Tibial nerve (tissue), 4 donors: ENCODE measurements around the gene EGFR. TPM values are rescaled to one million over a fixed set of nuclear protein-coding genes. Genes with fewer than 3 reads are reported as not detected.

Experiments used
- DNase-seq, 2 donors: peaks; one replicate each; pipeline ENCODE4 v3.0.0-alpha.2; 2019; ENCODE audit warnings: low spot score in 2 of 2
- H3K27ac ChIP-seq, 4 donors: fragments of 200-600 bp; sonication (generic) in 3 of 4; one replicate each; pipeline ENCODE4 v1.5.1; 2017 to 2019; ENCODE audit warnings: mild to moderate bottlenecking in 1 of 4
- H3K27me3 ChIP-seq, 2 donors: fragments of 200-600 bp; sonication (generic) in 1 of 2; one replicate each; pipeline versions ENCODE4 v1.5.1 to v1.6.0; 2017 to 2019
- H3K36me3 ChIP-seq, 3 donors: fragments of 200-600 bp; sonication (generic); one replicate each; pipeline ENCODE4 v1.5.1; 2018 to 2019
- H3K4me1 ChIP-seq, 4 donors: fragments of 200-600 bp; sonication (generic) in 3 of 4; one replicate each; pipeline ENCODE4 v1.5.1; 2017 to 2019
- H3K4me3 ChIP-seq, 4 donors: fragments of 200-600 bp; sonication (generic) in 3 of 4; one replicate each; pipeline ENCODE4 v1.5.1; 2017 to 2019; ENCODE audit warnings: mild to moderate bottlenecking in 1 of 4, moderate library complexity in 1 of 4
- H3K9me3 ChIP-seq, 4 donors: fragments of 200-600 bp; sonication (generic) in 3 of 4; one replicate each; pipeline ENCODE4 v1.5.1; 2017 to 2019
- CTCF ChIP-seq, 5 experiments: fragments of 200-600 bp in 3 of 5; fragments of 450-650 bp in 2 of 5; sonication (generic) in 3 of 5; IDR thresholded peaks; one replicate each; pipeline ENCODE4 v1.5.1; 2016 to 2019; ENCODE audit warnings: antibody characterized with exemption in 5 of 5, mild to moderate bottlenecking in 3 of 5, moderate library complexity in 2 of 5
- EP300 ChIP-seq, 2 donors: sonication (generic); formaldehyde crosslinking; IDR thresholded peaks; one replicate each; pipeline ENCODE4 v1.6.1; 2017; ENCODE audit warnings: antibody characterized with exemption in 2 of 2, mild to moderate bottlenecking in 1 of 2
- POLR2A ChIP-seq, 2 donors: fragments of 450-650 bp; IDR thresholded peaks; one replicate each; pipeline ENCODE4 v1.6.1; 2017; ENCODE audit warnings: antibody characterized with exemption in 2 of 2, mild to moderate bottlenecking in 2 of 2, moderate library complexity in 2 of 2
- WGBS, 2 donors: methylation state at CpG; one replicate each; pipeline ENCODE4 v1.1.5; 2018; 5-methylcytosine and 5-hydroxymethylcytosine counted together
- total RNA-seq, 4 donors: library from RNA; depleted of rRNA; stranded (reverse); fragments of >200 nt; gene quantifications; one replicate each; pipeline ENCODE4 v1.1.0, GENCODE V29; 2016

Gene EGFR
- total RNA-seq, 4 donors from 2014 or later = 72.3 to 136 (median 127) TPM

GRCh38 chr7:55177589-55178261 is 158.9 kb downstream of the EGFR start:
- H3K4me3 ChIP-seq = no peak overlapping the region
- no peaks in the 10 kb centered on the region for H3K9me3 ChIP-seq
- DNase-seq = peak; percentile 79 to 89
- no peaks in the 10 kb centered on the region for H3K27me3 ChIP-seq
- H3K4me1 ChIP-seq = peaks cover 0 to 54% (median 13%) of the 10 kb centered on the region in 4 donors
- TF ChIP-seq EP300 (IDR thresholded peaks at IDR 0.05) (peak; percentile 27 to 79), CTCF (IDR thresholded peaks at IDR 0.05) (no peak), POLR2A (IDR thresholded peaks at IDR 0.05) (no peak)
- peak overlapping the region; percentile 13 to 89 (median 62) for H3K27ac ChIP-seq
- H3K36me3 ChIP-seq = peaks cover 0 to 34% (median 0%) of the 10 kb centered on the region in 3 donors
- WGBS, 2 donors = 21 to 32% methylated on average over 10 to 17 of the region's 18 CpGs

GRCh38 chr7:55178292-55178862 is 159.6 kb downstream of the EGFR start:
- peaks cover 0 to 30% (median 0%) of the 10 kb centered on the region in 3 donors for H3K36me3 ChIP-seq

DNA sequence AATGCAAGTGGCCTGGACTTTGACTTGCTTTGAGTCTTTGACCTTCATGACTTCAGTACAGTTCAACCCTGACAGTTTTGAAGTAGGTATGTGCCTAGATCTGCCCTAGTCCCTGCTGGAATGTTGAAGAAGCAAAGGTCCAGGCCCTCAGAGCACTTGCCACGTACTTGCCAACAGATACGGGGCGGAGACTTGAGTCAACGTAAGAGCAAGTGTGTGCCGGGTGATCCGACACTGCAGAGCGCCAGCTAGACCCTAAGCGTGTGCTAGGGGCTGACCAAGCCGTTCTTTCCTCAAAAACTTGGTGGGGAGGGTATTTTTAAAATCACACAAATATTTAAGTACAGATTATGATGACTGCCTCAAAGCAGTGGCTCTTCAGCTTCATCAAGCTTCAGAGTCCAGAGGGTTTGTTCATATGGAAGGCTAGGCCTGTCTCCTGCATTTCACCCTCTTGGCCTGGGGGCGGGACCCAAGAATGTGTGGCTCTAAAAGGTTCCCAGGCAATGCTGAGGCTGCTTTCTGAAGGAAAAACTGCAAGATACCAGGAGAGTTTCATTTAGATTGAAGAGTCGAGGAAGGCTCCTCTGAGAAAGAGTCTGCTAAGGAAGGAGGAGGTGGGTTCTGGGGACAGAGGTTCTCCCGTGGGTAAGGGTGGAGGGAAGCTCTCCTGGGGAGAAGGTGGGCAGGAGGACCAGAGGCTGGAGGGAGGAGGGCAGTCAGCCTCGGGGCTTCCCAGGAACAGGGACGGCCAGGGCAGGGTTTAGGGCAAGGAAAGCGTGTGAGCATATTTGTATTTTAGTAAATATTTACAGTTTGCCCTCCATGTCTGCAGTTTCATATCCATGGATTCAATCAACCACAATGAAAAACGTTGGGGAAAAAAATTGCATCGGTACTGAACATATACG is 160.3 kb downstream of the EGFR start:
- H3K27me3 ChIP-seq = no peaks in the 10 kb centered on the region
- 63 to 67% methylated on average over 18 of the region's 18 CpGs for WGBS, 2 donors
- peak in 1 of 2 donors; percentile 29 for TF ChIP-seq EP300 (IDR thresholded peaks at IDR 0.05)
- no peak for TF ChIP-seq POLR2A (IDR thresholded peaks at IDR 0.05)
- H3K27ac ChIP-seq = peak overlapping the region; percentile 34 to 89 (median 58)
- H3K4me1 ChIP-seq = peaks cover 0 to 42% (median 13%) of the 10 kb centered on the region in 4 donors
- DNase-seq = no peak
- H3K4me3 ChIP-seq = no peak overlapping the region
- H3K36me3 ChIP-seq = peaks cover 0 to 34% (median 0%) of the 10 kb centered on the region in 3 donors
- no peaks in the 10 kb centered on the region for H3K9me3 ChIP-seq

More at GRCh38 chr7:55178292-55178862, 159.6 kb downstream of the EGFR start:
- TF ChIP-seq POLR2A (IDR thresholded peaks at IDR 0.05) (no peak), CTCF (IDR thresholded peaks at IDR 0.05) (no peak), EP300 (IDR thresholded peaks at IDR 0.05) (no peak)
- Histone ChIP-seq H3K27ac (peak overlapping the region; percentile 13 to 89 (median 62)), H3K27me3 (no peaks in the 10 kb centered on the region), H3K4me3 (no peak overlapping the region), H3K9me3 (no peaks in the 10 kb centered on the region), H3K4me1 (peaks cover 0 to 49% (median 13%) of the 10 kb centered on the region in 4 donors)
- 59 to 60% methylated on average over 8 of the region's 8 CpGs for WGBS, 2 donors
- DNase-seq = no peak

DNA sequence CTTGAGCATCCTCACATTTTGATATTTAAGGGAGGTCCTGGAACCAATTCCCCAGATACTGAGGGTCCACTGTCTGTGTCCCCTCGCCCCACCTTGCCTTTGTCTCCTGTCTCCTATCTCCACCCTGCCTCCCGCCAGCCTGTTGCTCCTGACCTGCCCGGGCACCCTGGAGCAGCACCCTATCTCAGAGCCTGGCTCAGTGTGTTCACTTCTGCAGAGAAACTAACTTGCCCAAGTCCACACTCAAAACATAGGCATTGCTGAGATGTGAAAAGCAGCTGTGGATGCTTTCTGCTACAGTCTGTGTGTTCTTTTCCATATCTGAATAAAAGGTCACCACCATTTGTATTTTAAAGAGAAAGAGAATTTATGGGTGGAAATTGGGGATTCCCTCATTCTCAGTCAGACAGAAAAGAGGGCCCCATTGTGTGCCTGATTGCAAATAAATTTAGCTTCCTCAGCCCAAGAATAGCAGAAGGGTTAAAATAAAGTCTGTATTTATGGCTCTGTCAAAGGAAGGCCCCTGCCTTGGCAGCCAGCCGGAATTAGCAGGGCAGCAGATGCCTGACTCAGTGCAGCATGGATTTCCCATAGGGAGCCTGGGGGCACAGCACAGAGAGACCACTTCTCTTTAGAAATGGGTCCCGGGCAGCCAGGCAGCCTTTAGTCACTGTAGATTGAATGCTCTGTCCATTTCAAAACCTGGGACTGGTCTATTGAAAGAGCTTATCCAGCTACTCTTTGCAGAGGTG is 161.3 kb downstream of the EGFR start:
- TF ChIP-seq POLR2A (IDR thresholded peaks at IDR 0.05) (no peak), CTCF (IDR thresholded peaks at IDR 0.05) (no peak), EP300 (IDR thresholded peaks at IDR 0.05) (no peak)
- no peak for DNase-seq
- no peak overlapping the region for H3K4me3 ChIP-seq
- WGBS, 2 donors = 50 to 54% methylated on average over 5 of the region's 5 CpGs
- no peaks in the 10 kb centered on the region for H3K27me3 ChIP-seq
- peaks cover 0 to 30% (median 0%) of the 10 kb centered on the region in 3 donors for H3K36me3 ChIP-seq
- H3K4me1 ChIP-seq = peaks cover 0 to 37% (median 13%) of the 10 kb centered on the region in 4 donors
- H3K27ac ChIP-seq = peak overlapping the region in 1 of 4 donors; percentile 89
- no peaks in the 10 kb centered on the region for H3K9me3 ChIP-seq
